DND-41 (cell line): ENCODE measurements around the gene SUDS3.

Experiments used
- EZH2 ChIP-seq: IDR thresholded peaks from 3 replicates; pipeline ENCODE4 v1.6.1; 2012; ENCODE audit warnings: borderline replicate concordance, low read depth, mild to moderate bottlenecking, moderate library complexity, low read length, inconsistent platforms; ENCODE audit not compliant: severe bottlenecking
- TF ChIP-seq, protein P1 (sequence below): IDR thresholded peaks from 2 replicates; pipeline ENCODE4 v1.5.1; 2012; ENCODE audit warnings: borderline replicate concordance, low read length, moderate library complexity, mild to moderate bottlenecking; ENCODE audit not compliant: poor library complexity, severe bottlenecking; ENCODE audit errors: extremely low read depth

GRCh38 chr12:118359541-118359915 lies 16.8 kb upstream of the SUDS3 start:
- TF ChIP-seq, protein P1, sequence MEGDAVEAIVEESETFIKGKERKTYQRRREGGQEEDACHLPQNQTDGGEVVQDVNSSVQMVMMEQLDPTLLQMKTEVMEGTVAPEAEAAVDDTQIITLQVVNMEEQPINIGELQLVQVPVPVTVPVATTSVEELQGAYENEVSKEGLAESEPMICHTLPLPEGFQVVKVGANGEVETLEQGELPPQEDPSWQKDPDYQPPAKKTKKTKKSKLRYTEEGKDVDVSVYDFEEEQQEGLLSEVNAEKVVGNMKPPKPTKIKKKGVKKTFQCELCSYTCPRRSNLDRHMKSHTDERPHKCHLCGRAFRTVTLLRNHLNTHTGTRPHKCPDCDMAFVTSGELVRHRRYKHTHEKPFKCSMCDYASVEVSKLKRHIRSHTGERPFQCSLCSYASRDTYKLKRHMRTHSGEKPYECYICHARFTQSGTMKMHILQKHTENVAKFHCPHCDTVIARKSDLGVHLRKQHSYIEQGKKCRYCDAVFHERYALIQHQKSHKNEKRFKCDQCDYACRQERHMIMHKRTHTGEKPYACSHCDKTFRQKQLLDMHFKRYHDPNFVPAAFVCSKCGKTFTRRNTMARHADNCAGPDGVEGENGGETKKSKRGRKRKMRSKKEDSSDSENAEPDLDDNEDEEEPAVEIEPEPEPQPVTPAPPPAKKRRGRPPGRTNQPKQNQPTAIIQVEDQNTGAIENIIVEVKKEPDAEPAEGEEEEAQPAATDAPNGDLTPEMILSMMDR = no peak
- TF ChIP-seq EZH2 = no peak
